Gastroesophageal sphincter (tissue), 4 donors: Measurements from ENCODE around the gene RDH8. TPM values are rescaled to one million over a fixed set of nuclear protein-coding genes. Genes with fewer than 3 reads are reported as not detected.

Source experiments
- ATAC-seq: fragments of 150-250 bp; one replicate; pipeline ENCODE4 v1.9.1; 2016; ENCODE audit warnings: mild to moderate bottlenecking, moderate library complexity
- H3K27ac ChIP-seq, 4 donors: fragments of 200-600 bp; sonication (generic) in 3 of 4; 1 replicate in 3 of 4; 2 replicates in 1 of 4; pipeline ENCODE4 v1.5.1; 2016 to 2019
- H3K27me3 ChIP-seq: fragments of 200-600 bp; sonication (generic); one replicate; pipeline ENCODE4 v1.5.1; 2019
- H3K36me3 ChIP-seq, 2 donors: fragments of 200-600 bp; sonication (generic); one replicate each; pipeline ENCODE4 v1.5.1; 2019; ENCODE audit warnings: control low read depth in 1 of 2
- H3K4me1 ChIP-seq, 3 donors: fragments of 200-600 bp; sonication (generic); 1 replicate in 2 of 3; 2 replicates in 1 of 3; pipeline ENCODE4 v1.5.1; 2016 to 2019; ENCODE audit warnings: control low read depth in 2 of 3
- H3K4me3 ChIP-seq, 2 donors: fragments of 200-600 bp; sonication (generic); one replicate each; pipeline ENCODE4 v1.5.1; 2019; ENCODE audit warnings: mild to moderate bottlenecking in 1 of 2, moderate library complexity in 1 of 2
- H3K9me3 ChIP-seq, 3 donors: fragments of 200-600 bp; sonication (generic); one replicate each; pipeline ENCODE4 v1.5.1; 2017 to 2019; ENCODE audit warnings: control low read depth in 2 of 3
- CTCF ChIP-seq, 4 experiments: fragments of 200-600 bp in 2 of 4; fragments of 450-650 bp in 2 of 4; sonication (generic) in 1 of 4; IDR thresholded peaks; one replicate each; pipeline ENCODE4 v1.5.1; 2017 to 2019; ENCODE audit warnings: antibody characterized with exemption in 4 of 4, mild to moderate bottlenecking in 2 of 4, moderate library complexity in 2 of 4
- EP300 ChIP-seq: sonication (generic); formaldehyde crosslinking; IDR thresholded peaks from one replicate; pipeline ENCODE4 v1.6.1; 2017; ENCODE audit warnings: antibody characterized with exemption, mild to moderate bottlenecking
- POLR2A ChIP-seq, 2 donors: fragments of 450-650 bp; IDR thresholded peaks; one replicate each; pipeline ENCODE4 v1.6.1; 2017; ENCODE audit warnings: antibody characterized with exemption in 2 of 2, mild to moderate bottlenecking in 2 of 2, moderate library complexity in 1 of 2
- POLR2AphosphoS5 ChIP-seq: sonication (generic); formaldehyde crosslinking; IDR thresholded peaks from one replicate; pipeline ENCODE4 v1.6.1; 2017; ENCODE audit warnings: antibody characterized with exemption
- WGBS, 2 donors: methylation state at CpG; one replicate each; pipeline ENCODE4 v1.1.5; 2018; ENCODE audit warnings: low coverage in 1 of 2; 5-methylcytosine and 5-hydroxymethylcytosine counted together
- total RNA-seq, 4 donors: library from RNA; depleted of rRNA; stranded (reverse); fragments of >200 nt; gene quantifications; one replicate each; pipeline ENCODE4 v1.1.0, GENCODE V29; 2016

RDH8 gene
- total RNA-seq, 4 donors from 2014 or later = not detected

DNA sequence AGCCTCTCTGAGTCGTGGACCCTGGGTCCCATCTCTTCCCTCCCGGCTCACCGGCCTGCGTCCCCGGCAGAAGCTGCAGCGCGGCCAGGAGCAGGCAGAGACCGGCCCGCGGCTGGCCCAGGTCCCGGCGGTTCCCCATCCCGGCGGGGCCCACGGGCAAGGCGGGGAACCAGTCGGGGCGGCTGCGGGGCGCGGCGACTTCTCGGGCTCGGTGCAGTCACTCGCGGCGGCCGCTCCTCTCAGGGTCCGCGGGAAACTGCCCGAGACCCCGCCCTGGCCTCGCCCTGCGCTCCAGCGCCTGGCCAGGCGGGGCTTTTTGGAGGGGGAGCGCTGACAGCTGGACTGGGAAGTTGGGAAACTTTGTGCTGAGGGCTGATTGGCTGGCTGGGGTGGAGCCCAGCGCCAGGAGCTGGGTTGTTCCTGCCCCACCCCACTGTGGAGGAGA is 3.0 kb upstream of the RDH8 start, which contains the start of gene COL5A3:
Gene COL5A3, minus strand, starts transcription at position 258 of the 445 bp plus-strand sequence. Its CDS starts 119 bp downstream, at position 139.
- Histone ChIP-seq H3K36me3 (peaks cover 0 to 4% of the 10 kb centered on the region in 2 donors), H3K9me3 (no peaks in the 10 kb centered on the region), H3K27me3 (peaks cover 100% of the 10 kb centered on the region), H3K4me3 (peak within 1 kb of the TSS; percentile 29 to 62), H3K4me1 (peaks cover 0 to 56% (median 17%) of the 10 kb centered on the region in 3 donors), H3K27ac (peak within 1 kb of the TSS in 3 of 4 donors; percentile 76 to 83 (median 78))
- TF ChIP-seq POLR2A (IDR thresholded peaks at IDR 0.05) = peak in 1 of 2 donors; percentile 34
- TF ChIP-seq CTCF (IDR thresholded peaks at IDR 0.05) = no peak
- peak; percentile 30 for TF ChIP-seq POLR2AphosphoS5
- WGBS, 2 donors = 0% methylated on average over 1 of the region's 38 CpGs; no CpG with 5 or more reads in 1 of the 2 donors
- peak; percentile 80 for ATAC-seq

DNA sequence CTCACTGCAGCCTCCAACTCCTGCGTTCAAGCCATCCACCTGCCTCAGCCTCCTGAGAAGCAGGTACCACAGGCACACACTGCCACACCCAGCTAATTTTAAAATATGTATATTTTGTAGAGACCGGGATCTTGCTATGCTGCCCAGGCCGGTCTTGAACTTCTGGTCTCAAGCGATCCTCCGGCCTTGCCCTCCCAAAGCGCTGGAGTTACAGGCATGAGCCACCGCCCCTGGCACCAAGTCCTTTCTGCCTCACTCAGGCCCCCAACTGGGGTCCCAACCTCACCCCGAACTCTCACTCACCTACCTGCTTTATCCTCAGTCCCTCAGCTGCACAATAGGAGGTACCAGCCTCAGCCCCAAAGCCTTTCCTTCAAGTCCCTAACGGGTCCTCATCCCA is 2.3 kb upstream of the RDH8 start:
- Histone ChIP-seq H3K36me3 (no peaks in the 10 kb centered on the region), H3K4me1 (peaks cover 0 to 50% (median 13%) of the 10 kb centered on the region in 3 donors), H3K4me3 (peak overlapping the region in 1 of 2 donors; percentile 62), H3K9me3 (no peaks in the 10 kb centered on the region), H3K27me3 (peaks cover 99% of the 10 kb centered on the region), H3K27ac (peak overlapping the region in 2 of 4 donors; percentile 67 to 83)
- ATAC-seq = no peak
- 80 to 81% methylated on average over 8 to 9 of the region's 9 CpGs for WGBS, 2 donors
- TF ChIP-seq POLR2AphosphoS5 (no peak), POLR2A (IDR thresholded peaks at IDR 0.05) (no peak), CTCF (IDR thresholded peaks at IDR 0.05) (no peak), EP300 (no peak)

DNA sequence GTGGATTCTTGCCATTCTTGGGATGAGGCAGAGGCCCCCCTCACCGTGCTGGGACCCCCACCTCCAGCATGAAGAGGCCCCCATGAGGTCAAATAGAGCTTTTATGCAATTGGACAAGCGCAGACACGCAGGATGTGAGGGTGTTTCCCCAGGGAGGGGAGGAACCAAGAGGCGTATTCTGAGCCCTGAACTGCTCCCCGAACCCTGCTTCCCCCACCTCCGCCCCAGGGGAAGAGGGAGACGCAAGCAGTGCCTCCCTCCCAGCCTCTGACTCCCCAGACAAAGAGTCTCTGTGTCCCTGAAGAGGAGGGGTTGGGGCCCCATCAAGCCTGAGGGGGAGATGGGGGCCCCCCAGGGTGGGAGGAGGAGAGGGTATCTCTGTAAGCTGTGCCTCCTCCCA is 1.3 kb upstream of the RDH8 start:
- WGBS, 2 donors = 20% methylated on average over 4 of the region's 7 CpGs; no CpG with 5 or more reads in 1 of the 2 donors
- Histone ChIP-seq H3K36me3 (no peaks in the 10 kb centered on the region), H3K4me1 (peaks cover 0 to 42% (median 11%) of the 10 kb centered on the region in 3 donors), H3K27ac (peak overlapping the region in 2 of 4 donors; percentile 1 to 83), H3K4me3 (no peak overlapping the region), H3K27me3 (peaks cover 96% of the 10 kb centered on the region), H3K9me3 (no peaks in the 10 kb centered on the region)
- ATAC-seq = no peak
- TF ChIP-seq CTCF (IDR thresholded peaks at IDR 0.05) (no peak), POLR2A (IDR thresholded peaks at IDR 0.05) (no peak), POLR2AphosphoS5 (no peak), EP300 (no peak)

- peaks cover 76% of the 10 kb centered on the region for H3K27me3 ChIP-seq
- 6 to 48% methylated on average over 2 of the region's 6 CpGs for WGBS, 2 donors
- H3K4me1 ChIP-seq = peaks cover 0 to 21% (median 3%) of the 10 kb centered on the region in 3 donors
- H3K27ac ChIP-seq = no peak overlapping the region
- no peak overlapping the region for H3K4me3 ChIP-seq
- no peak for ATAC-seq
- no peaks in the 10 kb centered on the region for H3K36me3 ChIP-seq
- TF ChIP-seq POLR2AphosphoS5 = no peak
- no peak for TF ChIP-seq CTCF (IDR thresholded peaks at IDR 0.05)
- no peak for TF ChIP-seq EP300
- no peak for TF ChIP-seq POLR2A (IDR thresholded peaks at IDR 0.05)
- H3K9me3 ChIP-seq = no peaks in the 10 kb centered on the region
Measured at GRCh38 chr19:10013834-10014618, 743 bp downstream of the RDH8 start.
